ENCODE results near the gene MAP1LC3A.

Gene MAP1LC3A

GRCh38 chr20:34549929-34550305 is 8.6 kb upstream of the MAP1LC3A start:
- Histone ChIP-seq H3K4me2 (ENCODE audit: low read length) (no peak overlapping the region), H3K27ac (ENCODE audit: low read length) (no peak overlapping the region), H3K36me3 (replicated peaks; ENCODE audit: low read depth, low read length) (no peaks in the 10 kb centered on the region), H2AFZ (ENCODE audit: low read depth, low read length) (no peak overlapping the region), H3K9ac (ENCODE audit: low read length) (no peak overlapping the region), H3K27me3 (ENCODE audit: low read depth, low read length) (no peaks in the 10 kb centered on the region), H3K4me1 (ENCODE audit: low read length) (no peaks in the 10 kb centered on the region), H3K9me3 (ENCODE audit: insufficient read depth, low read length) (no peaks in the 10 kb centered on the region), H3K79me2 (ENCODE audit: low read length) (no peaks in the 10 kb centered on the region), H3K4me3 (ENCODE audit: low read length) (no peak overlapping the region), H4K20me1 (ENCODE audit: insufficient read depth, low read length) (no peaks in the 10 kb centered on the region)
- no peak for TF ChIP-seq EZH2phosphoT487 (IDR thresholded peaks at IDR 0.05; ENCODE audit: low read depth)
- no peak for TF ChIP-seq CTCF (IDR thresholded peaks at IDR 0.05; ENCODE audit: low read depth, low read length)

- Histone ChIP-seq H3K9me3 (ENCODE audit: insufficient read depth, low read length) (no peaks in the 10 kb centered on the region), H3K4me1 (ENCODE audit: low read length) (no peaks in the 10 kb centered on the region)
These were observed 5.9 kb upstream of the MAP1LC3A start for GRCh38 chr20:34552569-34552968.

GRCh38 chr20:34553366-34553867 is 5.1 kb upstream of the MAP1LC3A start:
- Histone ChIP-seq H3K4me2 (ENCODE audit: low read length) (no peak overlapping the region), H3K9me3 (ENCODE audit: insufficient read depth, low read length) (no peaks in the 10 kb centered on the region), H2AFZ (ENCODE audit: low read depth, low read length) (no peak overlapping the region), H3K36me3 (replicated peaks; ENCODE audit: low read depth, low read length) (no peaks in the 10 kb centered on the region), H4K20me1 (ENCODE audit: insufficient read depth, low read length) (no peaks in the 10 kb centered on the region), H3K27ac (ENCODE audit: low read length) (no peak overlapping the region), H3K27me3 (ENCODE audit: low read depth, low read length) (no peaks in the 10 kb centered on the region), H3K4me3 (ENCODE audit: low read length) (no peak overlapping the region), H3K9ac (ENCODE audit: low read length) (no peak overlapping the region), H3K4me1 (ENCODE audit: low read length) (peaks cover 2% of the 10 kb centered on the region; the same call in 1 of the 2 replicates), H3K79me2 (ENCODE audit: low read length) (no peaks in the 10 kb centered on the region)
- TF ChIP-seq CTCF (IDR thresholded peaks at IDR 0.05; ENCODE audit: low read depth, low read length), result no peak
- no peak for TF ChIP-seq EZH2phosphoT487 (IDR thresholded peaks at IDR 0.05; ENCODE audit: low read depth)

More at GRCh38 chr20:34552569-34552968, 5.9 kb upstream of the MAP1LC3A start:
- Histone ChIP-seq H3K27ac (ENCODE audit: low read length) (no peak overlapping the region), H3K27me3 (ENCODE audit: low read depth, low read length) (no peaks in the 10 kb centered on the region), H3K9ac (ENCODE audit: low read length) (no peak overlapping the region), H2AFZ (ENCODE audit: low read depth, low read length) (no peak overlapping the region), H3K79me2 (ENCODE audit: low read length) (no peaks in the 10 kb centered on the region), H3K36me3 (replicated peaks; ENCODE audit: low read depth, low read length) (no peaks in the 10 kb centered on the region), H3K4me2 (ENCODE audit: low read length) (no peak overlapping the region), H3K4me3 (ENCODE audit: low read length) (no peak overlapping the region), H4K20me1 (ENCODE audit: insufficient read depth, low read length) (no peaks in the 10 kb centered on the region)
- TF ChIP-seq EZH2phosphoT487 (IDR thresholded peaks at IDR 0.05; ENCODE audit: low read depth) (no peak), CTCF (IDR thresholded peaks at IDR 0.05; ENCODE audit: low read depth, low read length) (no peak)

- Histone ChIP-seq H3K36me3 (replicated peaks; ENCODE audit: low read depth, low read length) (no peaks in the 10 kb centered on the region), H3K27me3 (ENCODE audit: low read depth, low read length) (no peaks in the 10 kb centered on the region), H3K4me3 (ENCODE audit: low read length) (peak overlapping the region; percentile 81), H3K4me1 (ENCODE audit: low read length) (peaks cover 2% of the 10 kb centered on the region; the same call in 1 of the 2 replicates), H3K79me2 (ENCODE audit: low read length) (no peaks in the 10 kb centered on the region), H3K27ac (ENCODE audit: low read length) (no peak overlapping the region), H3K9me3 (ENCODE audit: insufficient read depth, low read length) (no peaks in the 10 kb centered on the region), H3K4me2 (ENCODE audit: low read length) (peak overlapping the region; percentile 89), H3K9ac (ENCODE audit: low read length) (peak overlapping the region; percentile 70), H4K20me1 (ENCODE audit: insufficient read depth, low read length) (peaks cover 3% of the 10 kb centered on the region; the same call in 1 of the 2 replicates), H2AFZ (ENCODE audit: low read depth, low read length) (peak overlapping the region; percentile 67)
- TF ChIP-seq CTCF (IDR thresholded peaks at IDR 0.05; ENCODE audit: low read depth, low read length), result no peak
- TF ChIP-seq EZH2phosphoT487 (IDR thresholded peaks at IDR 0.05; ENCODE audit: low read depth), result no peak
These were observed 590 bp upstream of the MAP1LC3A start for GRCh38 chr20:34557936-34558319.
